ENCODE data around the gene TTC39C. TPM values are rescaled to one million over a fixed set of nuclear protein-coding genes. Genes with fewer than 3 reads are reported as not detected.
"Not testable (repeated sequence)": the region's sequence is repeated elsewhere in the genome, so short reads cannot be mapped to it uniquely, and the experiment has no call there.

TTC39C gene
- total and polyA plus RNA-seq, 7 donors = 0.48 to 2.4 (median 1.2) TPM

DNA sequence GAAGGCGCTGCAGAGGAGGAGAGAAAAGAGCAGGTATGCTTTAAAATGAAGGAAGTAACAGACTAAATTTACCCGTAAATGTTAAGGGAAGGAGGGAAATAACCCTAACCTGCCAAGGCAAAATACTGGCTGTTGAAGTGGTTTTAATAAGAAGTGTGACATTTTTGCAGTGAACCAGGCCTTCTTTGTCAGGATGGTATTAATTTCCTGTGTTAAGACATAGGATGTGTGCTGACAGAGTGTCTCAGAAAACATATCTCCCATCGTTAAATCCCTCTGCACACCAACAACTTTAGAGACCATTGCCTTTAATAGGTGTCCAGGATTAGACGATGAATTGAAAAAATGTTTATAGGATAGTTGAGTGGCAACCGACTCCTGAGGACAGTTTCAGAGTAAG is 9.9 kb downstream of the TTC39C start:
- ATAC-seq (no peak), DNase-seq (no peak)
- intact Hi-C loops (cut with DNase I) = no loop called here
- no peaks in the 10 kb centered on the region for H3K36me3 ChIP-seq (ENCODE audit: insufficient read depth in 1 of 2, low read depth in 1 of 2)
- no peak overlapping the region for H3K4me3 ChIP-seq
- 88 to 89% (median 89%) methylated on average over 5 of the region's 5 CpGs for WGBS, 3 donors
- no peaks in the 10 kb centered on the region for H3K9me3 ChIP-seq
- H3K4me1 ChIP-seq = no peaks in the 10 kb centered on the region
- H3K27ac ChIP-seq = no peak overlapping the region
- TF ChIP-seq, protein P1, sequence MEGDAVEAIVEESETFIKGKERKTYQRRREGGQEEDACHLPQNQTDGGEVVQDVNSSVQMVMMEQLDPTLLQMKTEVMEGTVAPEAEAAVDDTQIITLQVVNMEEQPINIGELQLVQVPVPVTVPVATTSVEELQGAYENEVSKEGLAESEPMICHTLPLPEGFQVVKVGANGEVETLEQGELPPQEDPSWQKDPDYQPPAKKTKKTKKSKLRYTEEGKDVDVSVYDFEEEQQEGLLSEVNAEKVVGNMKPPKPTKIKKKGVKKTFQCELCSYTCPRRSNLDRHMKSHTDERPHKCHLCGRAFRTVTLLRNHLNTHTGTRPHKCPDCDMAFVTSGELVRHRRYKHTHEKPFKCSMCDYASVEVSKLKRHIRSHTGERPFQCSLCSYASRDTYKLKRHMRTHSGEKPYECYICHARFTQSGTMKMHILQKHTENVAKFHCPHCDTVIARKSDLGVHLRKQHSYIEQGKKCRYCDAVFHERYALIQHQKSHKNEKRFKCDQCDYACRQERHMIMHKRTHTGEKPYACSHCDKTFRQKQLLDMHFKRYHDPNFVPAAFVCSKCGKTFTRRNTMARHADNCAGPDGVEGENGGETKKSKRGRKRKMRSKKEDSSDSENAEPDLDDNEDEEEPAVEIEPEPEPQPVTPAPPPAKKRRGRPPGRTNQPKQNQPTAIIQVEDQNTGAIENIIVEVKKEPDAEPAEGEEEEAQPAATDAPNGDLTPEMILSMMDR (IDR thresholded peaks at IDR 0.05) = no peak
- H3K27me3 ChIP-seq (ENCODE audit: insufficient read depth in 3 of 3, low read length in 2 of 3) = no peaks in the 10 kb centered on the region

GRCh38 chr18:24026457-24026856 is 11.9 kb downstream of the TTC39C start:
- Histone ChIP-seq H3K27ac (no peak overlapping the region), H3K9me3 (no peaks in the 10 kb centered on the region), H3K4me3 (no peak overlapping the region), H3K36me3 (ENCODE audit: insufficient read depth in 1 of 2, low read depth in 1 of 2) (no peaks in the 10 kb centered on the region), H3K4me1 (no peaks in the 10 kb centered on the region), H3K27me3 (ENCODE audit: insufficient read depth in 3 of 3, low read length in 2 of 3) (peaks cover 0 to 2% (median 0%) of the 10 kb centered on the region in 3 donors)
- intact Hi-C loops (cut with DNase I) = no loop called here
- TF ChIP-seq, protein P1 (IDR thresholded peaks at IDR 0.05) = no peak
- DNase-seq (no peak), ATAC-seq (no peak)
- WGBS, 3 donors = 90 to 95% (median 90%) methylated on average over 3 of the region's 3 CpGs

DNA sequence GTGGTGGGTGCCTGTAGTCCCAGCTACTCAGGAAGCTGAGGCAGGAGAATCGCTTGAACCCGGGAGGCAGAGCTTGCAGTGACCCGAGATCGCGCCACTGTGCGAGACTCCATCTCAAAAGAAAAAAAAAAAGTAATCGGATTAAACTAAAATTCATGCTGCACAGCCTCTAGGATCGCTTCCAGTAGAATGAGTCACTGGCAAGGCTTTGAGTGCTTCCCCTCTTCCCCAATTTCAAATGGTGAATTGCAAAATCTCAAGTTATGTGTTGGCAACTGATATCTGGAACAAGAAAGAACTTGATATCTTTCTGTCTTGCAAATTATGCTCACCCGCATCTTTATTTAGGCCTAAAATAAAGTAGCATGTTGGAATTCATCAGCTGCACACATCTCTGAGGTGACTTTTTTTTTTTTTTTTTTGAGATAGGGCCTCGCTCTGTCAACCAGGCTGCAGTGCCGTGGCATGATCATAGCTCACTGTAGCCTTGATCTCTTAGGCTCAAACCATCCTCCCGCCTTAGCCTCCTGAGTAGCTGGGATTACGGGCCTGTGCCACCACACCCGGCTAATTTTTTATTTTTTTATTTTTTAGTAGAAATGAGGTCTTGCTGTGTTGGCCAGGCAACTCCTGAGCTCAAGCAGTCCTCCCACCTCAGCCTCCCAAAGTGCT is 12.7 kb downstream of the TTC39C start:
- TF ChIP-seq, protein P1 (IDR thresholded peaks at IDR 0.05) = no peak
- WGBS, 3 donors = 35 to 62% (median 41%) methylated on average over 14 of the region's 14 CpGs
- Histone ChIP-seq H3K27ac (no peak overlapping the region), H3K4me3 (no peak overlapping the region), H3K4me1 (no peaks in the 10 kb centered on the region), H3K36me3 (ENCODE audit: insufficient read depth in 1 of 2, low read depth in 1 of 2) (no peaks in the 10 kb centered on the region), H3K9me3 (no peaks in the 10 kb centered on the region), H3K27me3 (ENCODE audit: insufficient read depth in 3 of 3, low read length in 2 of 3) (peaks cover 0 to 2% (median 0%) of the 10 kb centered on the region in 3 donors)
- ATAC-seq = peak in 3 of 4 donors; percentile 63 to 72 (median 71)
- intact Hi-C loops (cut with DNase I) = no loop called here
- DNase-seq = peak; percentile 59 to 72

- H3K27me3 ChIP-seq (ENCODE audit: insufficient read depth in 3 of 3, low read length in 2 of 3); H3K9me3 ChIP-seq; H3K4me3 ChIP-seq; H3K4me1 ChIP-seq; intact Hi-C loops (cut with DNase I); H3K36me3 ChIP-seq (ENCODE audit: insufficient read depth in 1 of 2, low read depth in 1 of 2); ATAC-seq; H3K27ac ChIP-seq; DNase-seq: not testable (repeated sequence)
- 95 to 97% (median 97%) methylated on average over 13 of the region's 13 CpGs for WGBS, 3 donors
Observed at GRCh38 chr18:24028946-24029345, 14.4 kb downstream of the TTC39C start.

GRCh38 chr18:24031318-24031717 is 16.8 kb downstream of the TTC39C start:
- H3K27ac ChIP-seq = no peak overlapping the region
- TF ChIP-seq, protein P1 (IDR thresholded peaks at IDR 0.05) = no peak
- 88 to 96% (median 89%) methylated on average over 3 of the region's 3 CpGs for WGBS, 3 donors

More at GRCh38 chr18:24031318-24031717, 16.8 kb downstream of the TTC39C start:
- intact Hi-C loops (cut with DNase I) = no loop called here
- Histone ChIP-seq H3K36me3 (ENCODE audit: insufficient read depth in 1 of 2, low read depth in 1 of 2) (no peaks in the 10 kb centered on the region), H3K9me3 (no peaks in the 10 kb centered on the region), H3K4me3 (no peak overlapping the region), H3K4me1 (no peaks in the 10 kb centered on the region), H3K27me3 (ENCODE audit: insufficient read depth in 3 of 3, low read length in 2 of 3) (peaks cover 0 to 2% (median 0%) of the 10 kb centered on the region in 3 donors)
- ATAC-seq = no peak
- DNase-seq = no peak
